Measurements from ENCODE around the gene HGF.
"Not testable (repeated sequence)": the region's sequence is repeated elsewhere in the genome, so short reads cannot be mapped to it uniquely, and the experiment has no call there.

The HGF gene

DNA sequence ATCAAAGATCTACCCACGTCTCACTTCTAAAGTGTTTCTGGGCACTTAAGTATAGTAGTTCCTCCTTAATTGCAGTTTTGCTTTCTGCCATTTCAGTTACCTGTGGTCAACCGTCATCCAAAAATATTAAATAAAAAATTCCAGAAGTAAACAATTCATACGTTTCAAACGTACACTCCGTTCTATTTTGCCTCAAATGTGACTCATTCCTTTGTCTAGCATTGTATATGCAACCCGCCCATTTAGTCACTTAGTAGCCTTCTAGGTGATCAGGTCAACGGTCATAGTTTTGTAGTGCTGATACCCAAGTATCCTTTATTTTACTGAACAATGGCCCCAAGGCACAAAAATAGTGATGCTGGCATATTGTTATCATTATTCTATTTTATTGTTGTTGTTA lies 33.8 kb downstream of the HGF start:
- no peak overlapping the region for H3K4me3 ChIP-seq (ENCODE audit: low read depth, low read length, poor library complexity, severe bottlenecking)

DNA sequence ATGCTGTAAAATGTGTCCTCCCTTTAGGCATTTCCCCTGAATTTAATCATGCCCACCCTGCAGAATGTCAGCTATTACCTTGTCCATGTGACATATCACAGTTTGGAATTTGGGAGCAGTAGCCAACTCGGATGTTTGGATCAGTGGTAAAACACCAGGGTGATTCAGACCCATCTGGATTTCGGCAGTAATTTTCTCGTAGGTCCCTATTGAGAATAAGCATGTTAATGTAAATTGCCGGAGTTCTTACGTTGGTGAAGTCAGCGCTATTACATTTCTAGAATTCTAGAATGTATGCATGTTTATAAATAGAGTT lies 44.1 kb downstream of the HGF start:
- TF ChIP-seq, protein P1, sequence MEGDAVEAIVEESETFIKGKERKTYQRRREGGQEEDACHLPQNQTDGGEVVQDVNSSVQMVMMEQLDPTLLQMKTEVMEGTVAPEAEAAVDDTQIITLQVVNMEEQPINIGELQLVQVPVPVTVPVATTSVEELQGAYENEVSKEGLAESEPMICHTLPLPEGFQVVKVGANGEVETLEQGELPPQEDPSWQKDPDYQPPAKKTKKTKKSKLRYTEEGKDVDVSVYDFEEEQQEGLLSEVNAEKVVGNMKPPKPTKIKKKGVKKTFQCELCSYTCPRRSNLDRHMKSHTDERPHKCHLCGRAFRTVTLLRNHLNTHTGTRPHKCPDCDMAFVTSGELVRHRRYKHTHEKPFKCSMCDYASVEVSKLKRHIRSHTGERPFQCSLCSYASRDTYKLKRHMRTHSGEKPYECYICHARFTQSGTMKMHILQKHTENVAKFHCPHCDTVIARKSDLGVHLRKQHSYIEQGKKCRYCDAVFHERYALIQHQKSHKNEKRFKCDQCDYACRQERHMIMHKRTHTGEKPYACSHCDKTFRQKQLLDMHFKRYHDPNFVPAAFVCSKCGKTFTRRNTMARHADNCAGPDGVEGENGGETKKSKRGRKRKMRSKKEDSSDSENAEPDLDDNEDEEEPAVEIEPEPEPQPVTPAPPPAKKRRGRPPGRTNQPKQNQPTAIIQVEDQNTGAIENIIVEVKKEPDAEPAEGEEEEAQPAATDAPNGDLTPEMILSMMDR (IDR thresholded peaks at IDR 0.05; ENCODE audit: low read length), result no peak
- no peak for TF ChIP-seq EZH2 (IDR thresholded peaks at IDR 0.05; ENCODE audit: borderline replicate concordance, low read length)
- Histone ChIP-seq H3K9ac (ENCODE audit: low read length) (no peak overlapping the region), H3K79me2 (ENCODE audit: insufficient read depth, low read length) (no peaks in the 10 kb centered on the region), H3K4me3 (ENCODE audit: low read depth, low read length, poor library complexity, severe bottlenecking) (no peak overlapping the region), H3K36me3 (ENCODE audit: insufficient read depth, low read length) (no peaks in the 10 kb centered on the region), H3K4me1 (ENCODE audit: insufficient read depth, low read length, severe bottlenecking) (no peaks in the 10 kb centered on the region), H2AFZ (ENCODE audit: low read length) (no peak overlapping the region), H3K4me2 (ENCODE audit: low read length) (no peak overlapping the region), H4K20me1 (ENCODE audit: insufficient read depth, low read length) (no peaks in the 10 kb centered on the region), H3F3A (ENCODE audit: insufficient read depth, low read length) (no peaks in the 10 kb centered on the region; the same call in 1 of the 2 replicates), H3K9me3 (ENCODE audit: low read length) (no peaks in the 10 kb centered on the region), H3K9me2 (ENCODE audit: low read depth, low read length) (no peaks in the 10 kb centered on the region), H3K27ac (ENCODE audit: low read depth, low read length, poor library complexity, severe bottlenecking) (no peak overlapping the region), H3K27me3 (ENCODE audit: insufficient read depth, low read length) (no peaks in the 10 kb centered on the region)

More for the DNA sequence above, 33.8 kb downstream of the HGF start:
- Histone ChIP-seq H4K20me1 (ENCODE audit: insufficient read depth, low read length) (no peaks in the 10 kb centered on the region), H3K27me3 (ENCODE audit: insufficient read depth, low read length) (no peaks in the 10 kb centered on the region), H3F3A (ENCODE audit: insufficient read depth, low read length) (no peaks in the 10 kb centered on the region), H3K9me2 (ENCODE audit: low read depth, low read length) (no peaks in the 10 kb centered on the region), H3K27ac (ENCODE audit: low read depth, low read length, poor library complexity, severe bottlenecking) (no peak overlapping the region), H3K79me2 (ENCODE audit: insufficient read depth, low read length) (no peaks in the 10 kb centered on the region), H3K4me2 (ENCODE audit: low read length) (no peak overlapping the region), H3K9ac (ENCODE audit: low read length) (no peak overlapping the region), H3K9me3 (ENCODE audit: low read length) (no peaks in the 10 kb centered on the region), H2AFZ (ENCODE audit: low read length) (no peak overlapping the region), H3K4me1 (ENCODE audit: insufficient read depth, low read length, severe bottlenecking) (no peaks in the 10 kb centered on the region), H3K36me3 (ENCODE audit: insufficient read depth, low read length) (no peaks in the 10 kb centered on the region)
- TF ChIP-seq EZH2 (IDR thresholded peaks at IDR 0.05; ENCODE audit: borderline replicate concordance, low read length), result no peak
- TF ChIP-seq, protein P1 (IDR thresholded peaks at IDR 0.05; ENCODE audit: low read length), result no peak

DNA sequence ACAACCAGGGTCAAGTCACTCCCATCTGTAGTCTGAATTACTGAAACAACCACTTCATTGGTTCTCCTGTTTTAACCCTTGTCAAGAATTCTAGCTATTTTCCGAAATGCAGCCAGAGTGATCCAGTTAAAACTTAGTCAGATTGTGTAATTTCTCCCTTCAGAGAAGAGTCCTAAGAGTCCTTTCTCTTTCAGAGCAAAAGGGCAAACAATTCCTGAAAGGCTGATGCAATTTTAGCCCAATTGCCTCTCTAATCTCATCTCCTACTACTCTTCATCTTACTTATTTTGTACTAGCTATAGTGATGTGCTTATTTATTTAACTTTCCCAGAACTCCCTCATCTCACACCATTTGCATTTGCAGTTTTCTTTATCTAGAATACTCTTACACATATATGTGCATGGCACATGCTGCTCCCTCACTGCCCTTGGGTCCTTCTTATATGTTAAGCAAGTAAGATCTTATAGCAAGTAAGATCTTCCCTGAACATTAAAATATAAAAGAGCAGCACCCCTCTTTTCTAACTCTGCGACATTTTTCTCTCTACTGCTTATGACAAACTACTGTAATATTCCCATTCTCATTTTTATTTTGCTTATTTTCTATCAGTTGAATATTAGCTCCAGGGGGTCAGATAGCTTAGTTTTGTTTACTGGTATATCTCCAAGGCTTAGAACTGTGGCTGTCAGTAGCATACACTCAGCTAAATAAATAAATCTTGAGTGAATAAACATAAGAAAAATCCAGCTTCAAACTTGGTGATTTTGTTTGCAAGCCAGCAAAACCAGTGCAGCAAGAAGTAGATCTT lies 44.6 kb downstream of the HGF start:
- Histone ChIP-seq H2AFZ (ENCODE audit: low read length) (no peak overlapping the region), H3K9ac (ENCODE audit: low read length) (no peak overlapping the region), H3K36me3 (ENCODE audit: insufficient read depth, low read length) (no peaks in the 10 kb centered on the region)

DNA sequence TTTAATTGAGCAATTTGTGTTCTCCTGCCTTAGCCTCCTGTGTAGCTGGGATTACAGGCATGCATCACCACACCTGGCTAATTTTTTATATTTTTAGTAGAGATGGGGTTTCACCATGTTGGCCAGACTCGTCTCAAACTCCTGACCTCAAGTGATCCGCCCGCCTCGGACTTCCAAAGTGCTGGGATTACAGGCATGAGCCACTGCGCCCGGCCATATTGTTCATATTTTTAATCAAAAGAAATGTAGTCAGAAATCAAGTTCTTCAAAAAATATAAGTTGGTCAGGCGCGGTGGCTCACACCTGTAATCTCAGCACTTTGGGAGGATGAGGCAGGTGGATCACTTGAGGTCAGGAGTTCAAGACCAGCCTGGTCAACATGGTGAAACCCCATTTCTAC lies 47.6 kb downstream of the HGF start:
- not testable (repeated sequence) for H3K9me3 ChIP-seq (ENCODE audit: low read length); H3K9me2 ChIP-seq (ENCODE audit: low read depth, low read length); H3F3A ChIP-seq (ENCODE audit: insufficient read depth, low read length); H3K4me1 ChIP-seq (ENCODE audit: insufficient read depth, low read length, severe bottlenecking); H3K27ac ChIP-seq (ENCODE audit: low read depth, low read length, poor library complexity, severe bottlenecking); H3K79me2 ChIP-seq (ENCODE audit: insufficient read depth, low read length); H3K36me3 ChIP-seq (ENCODE audit: insufficient read depth, low read length); H2AFZ ChIP-seq (ENCODE audit: low read length); H3K4me2 ChIP-seq (ENCODE audit: low read length); H3K27me3 ChIP-seq (ENCODE audit: insufficient read depth, low read length); H3K9ac ChIP-seq (ENCODE audit: low read length); H4K20me1 ChIP-seq (ENCODE audit: insufficient read depth, low read length); H3K4me3 ChIP-seq (ENCODE audit: low read depth, low read length, poor library complexity, severe bottlenecking)

More for the DNA sequence above, 44.6 kb downstream of the HGF start:
- Histone ChIP-seq H3F3A (ENCODE audit: insufficient read depth, low read length) (no peaks in the 10 kb centered on the region; the same call in 1 of the 2 replicates), H3K9me3 (ENCODE audit: low read length) (no peaks in the 10 kb centered on the region), H3K27me3 (ENCODE audit: insufficient read depth, low read length) (no peaks in the 10 kb centered on the region), H4K20me1 (ENCODE audit: insufficient read depth, low read length) (no peaks in the 10 kb centered on the region), H3K9me2 (ENCODE audit: low read depth, low read length) (no peaks in the 10 kb centered on the region), H3K79me2 (ENCODE audit: insufficient read depth, low read length) (no peaks in the 10 kb centered on the region), H3K4me2 (ENCODE audit: low read length) (no peak overlapping the region), H3K4me3 (ENCODE audit: low read depth, low read length, poor library complexity, severe bottlenecking) (no peak overlapping the region), H3K27ac (ENCODE audit: low read depth, low read length, poor library complexity, severe bottlenecking) (no peak overlapping the region), H3K4me1 (ENCODE audit: insufficient read depth, low read length, severe bottlenecking) (no peaks in the 10 kb centered on the region)
- TF ChIP-seq, protein P1 (IDR thresholded peaks at IDR 0.05; ENCODE audit: low read length), result no peak
- no peak for TF ChIP-seq EZH2 (IDR thresholded peaks at IDR 0.05; ENCODE audit: borderline replicate concordance, low read length)

All from OCI-LY1 (cell line).